ENCODE data around the gene C1orf232. TPM values are rescaled to one million over a fixed set of nuclear protein-coding genes. Genes with fewer than 3 reads are reported as not detected.

C1orf232 gene
- total and polyA plus RNA-seq, 5 donors from 2014 or later: not detected

Other genes with a start within 250 kb of the C1orf232 start
- gene PAFAH2, start 170.9 kb downstream of the C1orf232 start, total RNA-seq: 10.7 TPM
- gene PAFAH2, start 170.9 kb downstream of the C1orf232 start, polyA plus RNA-seq: 10 to 100 TPM; 12.4 to 26.3 (median 17.7) TPM
- gene EXTL1, start 147.2 kb downstream of the C1orf232 start, total RNA-seq: not detected
- gene EXTL1, start 147.2 kb downstream of the C1orf232 start, polyA plus RNA-seq: under 1 TPM in 1 of 4 donors, not detected in 3; 0.22 TPM
- not detected for gene SLC30A2, start 122.8 kb downstream of the C1orf232 start, total RNA-seq
- under 1 TPM in 1 of 4 donors, not detected in 3; 0.07 TPM for gene SLC30A2, start 122.8 kb downstream of the C1orf232 start, polyA plus RNA-seq
- not detected for gene TRIM63, start 101.3 kb downstream of the C1orf232 start, total RNA-seq
- gene TRIM63, start 101.3 kb downstream of the C1orf232 start, polyA plus RNA-seq: not detected
- gene PDIK1L, start 57.1 kb downstream of the C1orf232 start, total RNA-seq: 11.1 TPM
- 1 to 10 TPM; 5.1 to 9.2 (median 6.5) TPM for gene PDIK1L, start 57.1 kb downstream of the C1orf232 start, polyA plus RNA-seq
- gene FAM110D, start 9.9 kb downstream of the C1orf232 start, total RNA-seq: not detected
- not detected for gene FAM110D, start 9.9 kb downstream of the C1orf232 start, polyA plus RNA-seq
- gene ZNF593, start 945 bp upstream of the C1orf232 start, total RNA-seq: 16.8 TPM
- 10 to 100 TPM; 40.3 to 65.6 (median 47.5) TPM for gene ZNF593, start 945 bp upstream of the C1orf232 start, polyA plus RNA-seq
- not detected for gene ZNF593OS, start 2.9 kb upstream of the C1orf232 start, total RNA-seq
- 1 to 10 TPM in 2 of 4 donors, under 1 TPM in 1, not detected in 1; 0.53 to 1.3 (median 1.1) TPM for gene ZNF593OS, start 2.9 kb upstream of the C1orf232 start, polyA plus RNA-seq
- gene CNKSR1, start 8.5 kb upstream of the C1orf232 start, total RNA-seq: 7.0 TPM
- gene CNKSR1, start 8.5 kb upstream of the C1orf232 start, polyA plus RNA-seq: 1 to 10 TPM in 3 of 4 donors, under 1 TPM in 1; 0.53 to 2.9 (median 2.1) TPM
- gene CATSPER4, start 21.6 kb upstream of the C1orf232 start, total RNA-seq: not detected
- gene CATSPER4, start 21.6 kb upstream of the C1orf232 start, polyA plus RNA-seq: not detected
- 18.0 TPM for gene CEP85, start 65.2 kb upstream of the C1orf232 start, total RNA-seq
- gene CEP85, start 65.2 kb upstream of the C1orf232 start, polyA plus RNA-seq: 1 to 10 TPM; 6.5 to 9.8 (median 7.7) TPM
- 404 TPM for gene SH3BGRL3, start 111.1 kb upstream of the C1orf232 start, total RNA-seq
- gene SH3BGRL3, start 111.1 kb upstream of the C1orf232 start, polyA plus RNA-seq: 1,000 to 10,000 TPM; 1,085 to 1,853 (median 1,299) TPM
- gene UBXN11, start 137.7 kb upstream of the C1orf232 start, total RNA-seq: 30.8 TPM
- 10 to 100 TPM in 3 of 4 donors, 1 to 10 TPM in 1; 8.1 to 15.2 (median 11.0) TPM for gene UBXN11, start 137.7 kb upstream of the C1orf232 start, polyA plus RNA-seq
- 1,528 TPM for gene CD52, start 149.0 kb upstream of the C1orf232 start, total RNA-seq
- over 10,000 TPM in 2 of 4 donors, 1,000 to 10,000 TPM in 2; 9,467 to 12,173 (median 10,919) TPM for gene CD52, start 149.0 kb upstream of the C1orf232 start, polyA plus RNA-seq
- gene CRYBG2, start 185.2 kb upstream of the C1orf232 start, total RNA-seq: 2.3 TPM
- gene CRYBG2, start 185.2 kb upstream of the C1orf232 start, polyA plus RNA-seq: 1 to 10 TPM in 3 of 4 donors, not detected in 1; 1.0 to 2.0 (median 1.3) TPM
- not detected for gene ZNF683, start 203.8 kb upstream of the C1orf232 start, total RNA-seq
- gene ZNF683, start 203.8 kb upstream of the C1orf232 start, polyA plus RNA-seq: under 1 TPM in 2 of 4 donors, not detected in 2; 0.25 to 0.55 TPM
- not detected for gene LIN28A, start 241.9 kb upstream of the C1orf232 start, total RNA-seq
- gene LIN28A, start 241.9 kb upstream of the C1orf232 start, polyA plus RNA-seq: not detected